OCI-LY3 (cell line): ENCODE data around the gene FNDC3A.
"Not testable (repeated sequence)": the region's sequence is repeated elsewhere in the genome, so short reads cannot be mapped to it uniquely, and the experiment has no call there.

Source experiments
- H2AFZ ChIP-seq: fragments of 200-600, 300-600 bp; shearing (Covaris generic); 2 replicates; pipeline ENCODE4 v1.6.0; 2014; ENCODE audit warnings: antibody characterized with exemption, low read depth, low read length
- H3K27ac ChIP-seq: fragments of 200-600, 300-600 bp; sonication (generic); 2 replicates; pipeline ENCODE4 v1.5.1; 2014; ENCODE audit warnings: mild to moderate bottlenecking, low read length, moderate library complexity, mixed read lengths
- H3K27me3 ChIP-seq: fragments of 200-600, 300-600 bp; sonication (generic); 2 replicates; pipeline ENCODE4 v1.6.1; 2014; ENCODE audit warnings: low read depth, low read length, mixed read lengths
- H3K36me3 ChIP-seq: fragments of 200-600, 300-600 bp; sonication (generic); replicated peaks from 2 replicates; pipeline ENCODE3; 2014; ENCODE audit warnings: low read depth, low read length, mixed read lengths
- H3K4me1 ChIP-seq: fragments of 300-600, 200-600 bp; sonication (generic); 2 replicates; pipeline ENCODE4 v1.6.1; 2014; ENCODE audit warnings: low read length, mixed read lengths
- H3K4me2 ChIP-seq: fragments of 200-600, 300-600 bp; sonication (generic); 2 replicates; pipeline ENCODE4 v1.6.1; 2014; ENCODE audit warnings: low read length, mixed read lengths
- H3K4me3 ChIP-seq: fragments of 300-600, 200-600 bp; sonication (generic); 2 replicates; pipeline ENCODE4 v1.5.1; 2014; ENCODE audit warnings: antibody characterized with exemption, mild to moderate bottlenecking, low read length, moderate library complexity
- H3K79me2 ChIP-seq: fragments of 300-600, 200-600 bp; shearing (Covaris generic); 2 replicates; pipeline ENCODE4 v1.6.1; 2014; ENCODE audit warnings: mild to moderate bottlenecking, low read length, mixed read lengths
- H3K9ac ChIP-seq: fragments of 300-600, 200-600 bp; shearing (Covaris generic); 2 replicates; pipeline ENCODE4 v1.6.0; 2014; ENCODE audit warnings: mild to moderate bottlenecking, low read length, moderate library complexity
- H3K9me3 ChIP-seq: fragments of 200-600, 300-600 bp; shearing (Covaris generic); 2 replicates; pipeline ENCODE4 v1.6.1; 2014; ENCODE audit warnings: low read length, mixed read lengths; ENCODE audit not compliant: insufficient read depth
- H4K20me1 ChIP-seq: fragments of 200-600, 300-600 bp; sonication (generic); 2 replicates; pipeline ENCODE4 v1.6.1; 2016; ENCODE audit warnings: low read length, mixed read lengths; ENCODE audit not compliant: insufficient read depth
- CTCF ChIP-seq: fragments of 200-600, 300-600 bp; sonication (generic); IDR thresholded peaks from 2 replicates; pipeline ENCODE4 v1.5.1; 2014; ENCODE audit warnings: antibody characterized with exemption, low read length, low read depth
- EZH2phosphoT487 ChIP-seq: fragments of 200-600 bp; shearing (Covaris generic); IDR thresholded peaks from 2 replicates; pipeline ENCODE4 v1.6.1; 2018; ENCODE audit warnings: antibody characterized with exemption, mixed run types, low read depth

FNDC3A gene

GRCh38 chr13:49116873-49117272 is 141.2 kb downstream of the FNDC3A start:
- Histone ChIP-seq H3K79me2 (peaks cover 5% of the 10 kb centered on the region; the same call in 1 of the 2 replicates), H3K4me2 (no peak overlapping the region), H2AFZ (no peak overlapping the region), H4K20me1 (no peaks in the 10 kb centered on the region), H3K27ac (no peak overlapping the region), H3K36me3 (peaks cover 27% of the 10 kb centered on the region), H3K9ac (no peak overlapping the region), H3K27me3 (no peaks in the 10 kb centered on the region), H3K4me3 (no peak overlapping the region), H3K4me1 (no peaks in the 10 kb centered on the region), H3K9me3 (no peaks in the 10 kb centered on the region)
- TF ChIP-seq EZH2phosphoT487 = no peak
- TF ChIP-seq CTCF = no peak

- not testable (repeated sequence) for H4K20me1 ChIP-seq, H2AFZ ChIP-seq, H3K9me3 ChIP-seq, H3K4me2 ChIP-seq, H3K27ac ChIP-seq, H3K4me1 ChIP-seq, H3K27me3 ChIP-seq, H3K4me3 ChIP-seq, H3K79me2 ChIP-seq, H3K9ac ChIP-seq
- H3K36me3 ChIP-seq = peaks cover 27% of the 10 kb centered on the region
These were observed 142.7 kb downstream of the FNDC3A start for GRCh38 chr13:49118455-49118854.

- Histone ChIP-seq H3K4me1 (no peaks in the 10 kb centered on the region), H4K20me1 (peaks cover 18% of the 10 kb centered on the region), H3K27ac (no peak overlapping the region), H3K4me2 (no peak overlapping the region), H3K27me3 (no peaks in the 10 kb centered on the region), H3K9me3 (no peaks in the 10 kb centered on the region), H2AFZ (no peak overlapping the region), H3K4me3 (no peak overlapping the region), H3K79me2 (no peaks in the 10 kb centered on the region), H3K9ac (no peak overlapping the region), H3K36me3 (peaks cover 9% of the 10 kb centered on the region)
- no peak for TF ChIP-seq EZH2phosphoT487
- TF ChIP-seq CTCF = no peak
These were observed 149.1 kb downstream of the FNDC3A start for GRCh38 chr13:49124693-49125304.

GRCh38 chr13:49125964-49126524 is 150.3 kb downstream of the FNDC3A start:
- peaks cover 11% of the 10 kb centered on the region for H3K36me3 ChIP-seq
- H3K27me3 ChIP-seq = no peaks in the 10 kb centered on the region
- no peak overlapping the region for H2AFZ ChIP-seq
- H3K9ac ChIP-seq = no peak overlapping the region
- no peak overlapping the region for H3K4me2 ChIP-seq
- no peak for TF ChIP-seq EZH2phosphoT487
- TF ChIP-seq CTCF = no peak
- peaks cover 18% of the 10 kb centered on the region for H4K20me1 ChIP-seq
- no peaks in the 10 kb centered on the region for H3K79me2 ChIP-seq
- no peak overlapping the region for H3K4me3 ChIP-seq
- H3K27ac ChIP-seq = no peak overlapping the region
- no peaks in the 10 kb centered on the region for H3K4me1 ChIP-seq
- no peaks in the 10 kb centered on the region for H3K9me3 ChIP-seq
